ENCODE results near the gene SOD3. TPM values are rescaled to one million over a fixed set of nuclear protein-coding genes. Genes with fewer than 3 reads are reported as not detected.

The SOD3 gene
- total and polyA plus RNA-seq, 2 of the 8 experiments (the other 6 are each of a cell fraction or from before 2014, with no cell fraction given) = 4.9 TPM

- Histone ChIP-seq H2BK12ac (ENCODE audit: low read depth, low read length) (no peak overlapping the region), H3K27me3 (replicated peaks in 1 of 4; ENCODE audit: control insufficient read depth in 3 of 4, extremely low read depth in 1 of 4, insufficient read depth in 3 of 4, low read length in 3 of 4) (no peaks in the 10 kb centered on the region), H3K4me2 (ENCODE audit: insufficient read depth in 1 of 2, low read depth in 2 of 2, low read length in 2 of 2) (no peak overlapping the region), H4K8ac (ENCODE audit: extremely low read depth, insufficient read depth, low read length) (no peak overlapping the region), H2AFZ (ENCODE audit: low read length) (no peak overlapping the region), H3K9ac (replicated peaks in 1 of 4; ENCODE audit: extremely low read depth in 1 of 4, low read depth in 3 of 4, low read length in 3 of 4) (no peak overlapping the region), H3K23me2 (ENCODE audit: low read depth, low read length) (no peaks in the 10 kb centered on the region), H3K9me3 (ENCODE audit: insufficient read depth in 2 of 2, low read depth in 1 of 2, low read length in 1 of 2) (no peaks in the 10 kb centered on the region), H3K27ac (ENCODE audit: low read depth, low read length) (no peak overlapping the region), H4K91ac (replicated peaks; ENCODE audit: insufficient read length, low read length) (no peak overlapping the region), H3K56ac (replicated peaks; ENCODE audit: insufficient read length, low read depth, low read length) (no peak overlapping the region), H4K5ac (ENCODE audit: insufficient read length, low read depth, low read length) (no peak overlapping the region), H2AK5ac (ENCODE audit: low read depth, low read length) (no peak overlapping the region), H3K36me3 (ENCODE audit: control insufficient read depth in 2 of 4, insufficient read depth in 4 of 4, low read length in 3 of 4) (no peaks in the 10 kb centered on the region), H2BK20ac (ENCODE audit: low read length) (no peak overlapping the region), H3K4ac (replicated peaks; ENCODE audit: insufficient read length, low read depth, low read length) (no peak overlapping the region), H4K20me1 (replicated peaks in 1 of 2; ENCODE audit: control insufficient read depth in 1 of 2, insufficient read depth in 2 of 2, low read length in 2 of 2) (no peaks in the 10 kb centered on the region), H3K18ac (ENCODE audit: extremely low read depth, low read length) (no peak overlapping the region), H3K23ac (ENCODE audit: insufficient read length) (no peak overlapping the region), H3K79me1 (ENCODE audit: low read depth, low read length) (no peaks in the 10 kb centered on the region), H3K14ac (ENCODE audit: insufficient read length) (no peak overlapping the region), H2BK15ac (ENCODE audit: low read length) (no peak overlapping the region), H2BK120ac (replicated peaks; ENCODE audit: low read depth, low read length) (no peak overlapping the region), H3K4me1 (replicated peaks in 1 of 4; ENCODE audit: control insufficient read depth in 3 of 4, insufficient read depth in 4 of 4, low read length in 3 of 4) (no peaks in the 10 kb centered on the region), H3K4me3 (ENCODE audit: extremely low read depth in 1 of 4, insufficient read depth in 2 of 4, low read depth in 3 of 4, low read length in 4 of 4) (no peak overlapping the region), H3K79me2 (ENCODE audit: control insufficient read depth in 1 of 2, insufficient read depth in 2 of 2, low read length in 2 of 2) (no peaks in the 10 kb centered on the region), H2BK5ac (ENCODE audit: low read depth, low read length) (no peak overlapping the region)
- 89% methylated on average over 7 of the region's 7 CpGs; no CpG with 5 or more reads in 1 of the 2 experiments for WGBS, 2 experiments (ENCODE audit: extremely low coverage in 1 of 2, insufficient coverage in 1 of 2, insufficient read length in 1 of 2, insufficient replicate concordance in 2 of 2, low coverage in 1 of 2, low lambda C conversion rate in 2 of 2, missing lambda C conversion rate in 1 of 2)
- DNase-seq (ENCODE audit: low read depth in 1 of 2, low spot score in 2 of 2) = no peak
- FAIRE-seq = no peak
- POLR2A ChIA-PET (ENCODE audit: partially characterized antibody) = no interaction called here
- no peak for TF ChIP-seq TAF7 (optimal IDR thresholded peaks at IDR 0.05; ENCODE audit: borderline replicate concordance, low read depth, low read length)
- no peak for TF ChIP-seq HDAC6 (IDR thresholded peaks at IDR 0.05; ENCODE audit: low read depth, low read length)
- TF ChIP-seq, protein P1, sequence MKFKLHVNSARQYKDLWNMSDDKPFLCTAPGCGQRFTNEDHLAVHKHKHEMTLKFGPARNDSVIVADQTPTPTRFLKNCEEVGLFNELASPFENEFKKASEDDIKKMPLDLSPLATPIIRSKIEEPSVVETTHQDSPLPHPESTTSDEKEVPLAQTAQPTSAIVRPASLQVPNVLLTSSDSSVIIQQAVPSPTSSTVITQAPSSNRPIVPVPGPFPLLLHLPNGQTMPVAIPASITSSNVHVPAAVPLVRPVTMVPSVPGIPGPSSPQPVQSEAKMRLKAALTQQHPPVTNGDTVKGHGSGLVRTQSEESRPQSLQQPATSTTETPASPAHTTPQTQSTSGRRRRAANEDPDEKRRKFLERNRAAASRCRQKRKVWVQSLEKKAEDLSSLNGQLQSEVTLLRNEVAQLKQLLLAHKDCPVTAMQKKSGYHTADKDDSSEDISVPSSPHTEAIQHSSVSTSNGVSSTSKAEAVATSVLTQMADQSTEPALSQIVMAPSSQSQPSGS (IDR thresholded peaks at IDR 0.05; ENCODE audit: low read length) = no peak
- no peak for TF ChIP-seq BCL11A (IDR thresholded peaks at IDR 0.05; ENCODE audit: low read depth in 2 of 2, low read length in 2 of 2)
- CTCF ChIA-PET (ENCODE audit: partially characterized antibody) = interaction anchor here (0.9 to 1.4 kb wide), 2 partner anchors 11 to 78 kb away, joined by 4 read pairs; no protein-coding TSS in a partner anchor
Measured at GRCh38 chr4:24837336-24837735, 42.0 kb downstream of the SOD3 start.
